ENCODE measurements around the gene FOXP4.

FOXP4 gene

DNA sequence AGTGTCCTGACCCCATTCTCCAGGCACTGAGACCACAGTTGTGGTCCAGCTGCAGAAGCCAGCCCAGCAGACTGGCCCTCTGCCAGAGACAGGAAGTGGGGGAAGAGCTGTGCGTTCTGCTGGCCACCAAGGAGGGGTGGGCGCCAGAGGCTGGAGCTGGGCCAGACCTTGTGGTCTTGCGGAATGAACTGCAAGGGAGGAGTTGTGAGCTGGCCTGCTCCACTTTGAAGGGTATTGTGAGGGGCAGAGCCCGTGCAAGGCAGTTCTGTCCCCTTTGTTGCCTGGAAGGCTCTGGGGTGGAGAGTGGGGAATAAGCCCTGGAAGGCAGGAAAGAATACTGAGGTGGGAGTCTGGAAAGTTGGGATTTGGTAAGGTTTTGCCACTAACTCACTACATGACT lies 88.5 kb downstream of the FOXP4 start:
- FAIRE-seq, result no peak

DNA sequence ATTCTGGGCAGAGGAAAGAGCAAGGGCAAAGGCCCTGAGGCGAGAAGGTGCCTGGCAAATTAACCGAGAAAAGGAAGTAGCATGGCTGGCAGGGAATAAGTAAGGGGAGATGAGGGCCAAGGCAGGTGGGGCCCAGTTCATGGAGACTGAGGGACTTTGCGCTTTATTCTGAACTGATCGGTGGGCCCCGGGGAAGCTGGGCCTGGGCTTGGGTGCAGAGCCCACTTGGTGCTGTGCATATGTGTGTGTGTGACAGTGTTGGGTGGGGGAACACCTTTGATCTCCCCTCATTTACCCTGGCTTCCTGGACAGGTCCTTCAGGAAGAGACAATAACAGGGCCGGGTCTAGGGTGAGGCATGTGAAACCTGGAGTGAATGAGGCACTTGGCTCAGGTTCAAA lies 89.2 kb downstream of the FOXP4 start:
- no peak for FAIRE-seq

DNA sequence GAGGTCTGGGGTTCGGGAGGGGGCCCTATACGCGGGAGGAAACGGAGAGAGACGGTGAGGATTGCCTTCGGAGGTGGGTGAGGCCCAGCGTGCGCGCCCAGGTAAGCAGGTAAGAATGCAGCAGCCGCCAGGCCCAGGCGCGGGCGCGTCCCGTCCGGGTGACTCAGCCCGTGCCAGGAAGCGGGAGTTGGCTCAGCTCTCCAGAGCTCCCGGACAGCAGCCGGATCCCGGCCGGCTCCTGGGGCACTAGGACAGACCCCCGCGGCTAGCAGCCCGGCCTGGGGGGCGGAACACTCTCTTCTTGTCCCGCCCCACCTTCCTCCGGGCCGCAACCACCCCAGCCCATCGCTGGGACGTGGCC lies 90.6 kb downstream of the FOXP4 start:
- no peak for FAIRE-seq

- no peak for FAIRE-seq
Observed at GRCh38 chr6:41637194-41638001, 91.2 kb downstream of the FOXP4 start.

- FAIRE-seq, result no peak
Observed at GRCh38 chr6:41638002-41638934, 92.1 kb downstream of the FOXP4 start, which contains the start of gene MDFI. Gene MDFI, plus strand, starts transcription at chr6:41638468. Its CDS starts 282 bp downstream, at chr6:41638750.

DNA sequence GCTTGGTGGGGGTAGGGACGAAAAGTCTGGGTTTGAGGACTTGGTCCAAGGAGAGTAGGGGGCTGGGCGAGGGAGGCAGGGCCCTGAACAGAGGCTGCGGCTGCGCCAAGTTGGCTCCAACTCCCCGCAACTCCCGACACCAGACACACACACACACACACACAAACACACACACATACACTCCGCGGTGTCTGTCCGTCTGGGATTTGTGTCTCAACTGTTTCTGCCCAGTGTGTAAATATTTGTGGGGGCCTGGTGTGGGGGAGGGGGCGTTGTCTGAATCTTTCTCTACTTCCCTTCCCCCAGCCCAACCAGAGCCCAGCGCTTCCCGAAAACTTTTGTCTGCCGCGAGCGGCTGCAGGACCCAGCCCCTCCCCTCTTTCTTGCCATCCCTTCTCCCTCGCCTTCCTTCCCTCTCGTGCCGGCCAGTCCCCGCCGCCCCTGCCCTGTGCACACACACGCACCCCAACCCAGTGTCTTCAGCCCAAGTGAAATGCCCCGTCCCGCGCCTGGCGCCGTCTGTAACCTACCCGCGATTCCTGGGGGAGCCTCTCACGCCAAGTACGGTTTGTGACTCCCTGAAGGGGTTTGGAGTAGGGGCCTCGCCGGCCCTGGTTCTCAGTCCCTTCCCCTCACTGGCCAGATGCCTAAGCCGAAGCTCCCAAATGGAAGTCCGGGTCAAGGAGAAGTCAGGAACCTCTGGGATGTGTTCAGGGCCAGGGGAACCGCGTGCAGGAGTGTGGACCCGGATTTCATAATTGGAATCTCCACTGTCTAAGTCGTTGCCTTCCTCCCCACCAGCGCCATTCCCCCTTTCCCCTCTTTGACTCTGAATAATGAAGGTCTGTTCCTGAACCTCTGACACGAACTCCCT lies 93.0 kb downstream of the FOXP4 start:
- FAIRE-seq, result no peak

DNA sequence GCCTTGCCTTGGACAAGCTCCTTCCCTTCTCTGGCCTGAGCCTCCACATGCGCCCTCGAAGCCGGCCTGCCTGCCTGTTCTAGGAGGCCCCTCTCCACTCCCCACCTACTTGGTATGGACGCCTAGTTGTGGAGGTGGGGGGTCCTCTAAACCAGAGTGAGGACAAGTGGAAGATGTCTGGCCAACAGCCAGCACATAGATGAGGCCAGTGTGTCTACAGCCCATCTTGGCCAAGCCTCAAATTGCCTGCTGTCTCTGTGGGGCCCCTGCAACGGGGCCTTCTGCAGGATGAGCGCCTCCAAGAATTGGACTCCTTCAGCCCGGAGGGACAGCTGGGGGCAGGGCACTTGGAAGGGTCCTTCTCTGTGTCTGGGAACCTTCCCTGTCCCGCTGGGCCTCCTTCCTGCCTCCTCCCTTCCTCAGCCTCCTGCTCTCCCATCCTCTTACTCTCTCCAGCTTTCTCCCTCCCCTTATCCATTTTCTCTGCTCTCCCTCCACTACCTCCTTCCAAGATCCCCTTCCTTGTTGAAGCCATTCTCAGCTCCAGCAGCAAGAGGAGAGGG lies 93.7 kb downstream of the FOXP4 start:
- no peak for FAIRE-seq

GRCh38 chr6:41640426-41640825 lies 94.2 kb downstream of the FOXP4 start:
- no peak for FAIRE-seq

GRCh38 chr6:41641352-41641925 lies 95.3 kb downstream of the FOXP4 start:
- FAIRE-seq, result no peak

GRCh38 chr6:41642090-41642959 lies 96.1 kb downstream of the FOXP4 start:
- FAIRE-seq, result no peak

DNA sequence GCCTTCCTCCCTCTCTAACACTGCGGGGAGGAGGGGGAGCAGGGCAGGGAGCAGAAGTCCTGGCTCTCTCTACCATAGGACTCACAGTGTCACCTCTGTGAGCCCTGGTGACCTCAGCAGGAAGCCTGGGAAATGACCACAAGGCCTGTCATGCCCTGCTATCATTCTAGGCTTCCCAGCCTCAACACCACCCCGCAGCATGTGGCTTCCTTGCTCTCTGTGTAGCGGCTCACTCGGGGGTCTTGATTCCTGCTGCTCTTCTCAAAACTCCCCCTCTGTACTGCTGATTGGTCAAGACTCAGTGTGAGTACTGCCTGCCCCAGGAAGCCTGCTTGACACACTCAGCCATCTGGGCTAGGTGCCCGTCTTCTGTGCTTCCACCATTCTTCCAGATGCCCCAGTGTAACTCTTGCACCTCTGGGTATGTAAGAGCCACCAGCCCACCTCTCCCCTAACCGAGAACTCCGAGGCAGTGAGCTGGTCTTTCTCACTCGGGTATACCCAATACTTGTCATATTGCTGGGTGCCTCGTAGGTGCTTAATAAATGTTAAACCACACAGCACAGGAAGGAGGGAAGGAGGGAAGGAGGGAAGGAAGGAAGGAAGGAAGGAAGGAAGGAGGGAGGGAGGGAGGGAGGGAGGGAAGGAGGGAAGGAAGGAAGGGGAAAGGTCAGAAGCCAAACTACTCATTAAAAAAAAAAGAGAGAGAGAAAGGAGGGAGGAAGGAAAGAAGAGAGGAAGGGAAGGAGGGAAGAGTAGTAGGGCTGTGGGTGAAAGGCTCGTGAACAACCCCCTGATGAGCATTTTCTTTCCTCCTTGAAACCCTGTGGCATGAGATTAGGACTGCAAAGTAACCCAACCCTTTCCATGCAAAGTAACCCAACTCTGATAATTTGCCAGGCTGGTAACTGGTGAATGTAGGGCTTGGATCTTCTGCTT lies 97.0 kb downstream of the FOXP4 start:
- no peak for FAIRE-seq

DNA sequence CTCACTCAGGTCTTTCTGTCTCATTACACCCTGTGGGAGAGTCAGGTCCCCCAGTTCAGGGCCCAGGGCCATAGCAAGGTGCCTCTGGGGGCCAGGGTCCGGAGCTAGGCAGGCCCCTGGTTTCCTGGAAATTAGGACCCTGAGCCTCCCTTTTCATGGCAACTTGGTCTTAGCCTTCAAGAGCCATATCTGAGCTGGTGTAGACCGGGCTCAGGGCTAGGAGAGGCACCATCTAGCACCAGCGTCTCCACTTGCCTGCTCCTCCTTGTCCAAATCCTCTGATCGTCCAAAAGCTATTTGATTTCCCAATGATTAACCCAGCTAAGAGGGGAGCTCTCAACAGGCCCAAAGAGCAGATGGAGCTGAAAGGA lies 97.7 kb downstream of the FOXP4 start:
- FAIRE-seq, result no peak

- FAIRE-seq, result no peak
Observed at GRCh38 chr6:41644297-41644879, 98.2 kb downstream of the FOXP4 start.

GRCh38 chr6:41645007-41645618 lies 98.9 kb downstream of the FOXP4 start:
- no peak for FAIRE-seq

- FAIRE-seq, result no peak
Observed at GRCh38 chr6:41646026-41646795, 100.0 kb downstream of the FOXP4 start.

DNA sequence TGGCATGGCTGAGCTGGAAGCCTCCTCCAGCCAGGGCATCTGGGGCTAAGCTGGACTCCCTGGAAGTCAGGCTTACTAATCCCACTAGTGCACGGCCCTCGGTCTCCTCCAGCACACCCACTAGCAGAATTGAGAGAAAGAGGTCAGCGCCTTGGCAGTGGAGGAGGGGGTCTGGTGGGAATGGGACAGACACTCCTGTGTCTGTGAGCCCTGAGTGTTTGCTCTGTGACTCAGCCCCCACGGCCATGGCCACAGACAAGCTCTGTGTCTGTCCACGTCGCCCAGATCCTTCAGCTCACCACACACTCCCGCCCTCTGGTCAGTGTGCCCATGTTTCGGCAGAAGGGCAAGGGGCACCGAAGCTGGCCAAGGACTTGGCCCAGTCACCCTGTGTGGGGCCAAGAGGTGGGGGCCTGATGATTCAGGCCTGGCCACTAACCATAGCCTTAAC lies 100.9 kb downstream of the FOXP4 start:
- no peak for FAIRE-seq

GRCh38 chr6:41648070-41648585 lies 101.9 kb downstream of the FOXP4 start:
- FAIRE-seq, result no peak

- no peak for FAIRE-seq
Observed at GRCh38 chr6:41648921-41649320, 102.7 kb downstream of the FOXP4 start.
